ENCODE data around the gene WFDC1. TPM values are rescaled to one million over a fixed set of nuclear protein-coding genes. Genes with fewer than 3 reads are reported as not detected.

Gene WFDC1
- total and polyA plus RNA-seq, 2 experiments from 2014 or later: 0.76 to 0.95 TPM

- no peak for TF ChIP-seq REST (IDR thresholded peaks at IDR 0.05; ENCODE audit: unreplicated experiment)
These were observed 55.4 kb downstream of the WFDC1 start (continued) for GRCh38 chr16:84349862-84350684.

GRCh38 chr16:84350685-84351400 is 56.2 kb downstream of the WFDC1 start:
- Mint-ChIP-seq H3K27ac (no peak overlapping the region), H3K27me3 (ENCODE audit: insufficient read depth, low read depth, poor library complexity) (no peaks in the 10 kb centered on the region), H3K9me3 (no peaks in the 10 kb centered on the region), H3K4me3 (no peak overlapping the region), H3K36me3 (ENCODE audit: low read depth) (no peaks in the 10 kb centered on the region), H3K4me1 (peaks cover 3% of the 10 kb centered on the region)
- TF ChIP-seq STAT1 (IDR thresholded peaks at IDR 0.05; ENCODE audit: unreplicated experiment) (no peak), CREB1 (CRISPR knock-in tag; IDR thresholded peaks at IDR 0.05; ENCODE audit: low read depth) (no peak), POLR2AphosphoS5 (IDR thresholded peaks at IDR 0.05; ENCODE audit: low read depth) (no peak), EZH2 (IDR thresholded peaks at IDR 0.05; ENCODE audit: low read depth, unreplicated experiment) (no peak), EZH2phosphoT487 (IDR thresholded peaks at IDR 0.05; ENCODE audit: unreplicated experiment) (no peak), ZNF462 (CRISPR knock-in tag; IDR thresholded peaks at IDR 0.05) (no peak)
- no peaks in the 10 kb centered on the region for H3K27me3 ChIP-seq (ENCODE audit: insufficient read depth)
- no peaks in the 10 kb centered on the region for H3F3A ChIP-seq (replicated peaks; ENCODE audit: low read depth)
- no peak overlapping the region for H2AFZ ChIP-seq
- no peaks in the 10 kb centered on the region for H3K36me3 ChIP-seq (ENCODE audit: insufficient read depth)
- no peaks in the 10 kb centered on the region for H3K4me1 ChIP-seq (ENCODE audit: insufficient read depth)
- H3K79me2 ChIP-seq (replicated peaks; ENCODE audit: insufficient read depth): no peaks in the 10 kb centered on the region
- DNase-seq (ENCODE audit: low spot score) (no peak), ATAC-seq (no peak)
- H3K9me2 ChIP-seq (ENCODE audit: insufficient read depth): no peaks in the 10 kb centered on the region
- H3K27ac ChIP-seq (ENCODE audit: low read depth): no peak overlapping the region
- no peaks in the 10 kb centered on the region for H4K20me1 ChIP-seq (replicated peaks; ENCODE audit: insufficient read depth)
- H3K4me2 ChIP-seq: no peak overlapping the region
- H3K4me3 ChIP-seq: no peak overlapping the region
